Right atrium auricular region (tissue), 2 donors: ENCODE measurements around the gene INSYN1. TPM values are rescaled to one million over a fixed set of nuclear protein-coding genes. Genes with fewer than 3 reads are reported as not detected.

Source experiments
- DNase-seq: peaks from one replicate; pipeline ENCODE4 v3.0.0-alpha.2; 2019; ENCODE audit warnings: low spot score
- H3K27ac ChIP-seq, 2 donors: fragments of 200-600 bp; sonication (generic); 1 replicate in 1 of 2; 2 replicates in 1 of 2; pipeline ENCODE4 v1.5.1; 2016 to 2019
- H3K27me3 ChIP-seq, 2 donors: fragments of 200-600 bp; sonication (generic); one replicate each; pipeline versions ENCODE4 v1.5.1 to v1.6.0; 2017 to 2019
- H3K36me3 ChIP-seq: fragments of 200-600 bp; sonication (generic); one replicate; pipeline ENCODE4 v1.5.1; 2016
- H3K4me1 ChIP-seq, 2 donors: fragments of 200-600 bp; sonication (generic); one replicate each; pipeline versions ENCODE4 v1.5.1 to v1.6.0; 2017 to 2019
- H3K4me3 ChIP-seq, 2 donors: fragments of 200-600 bp; sonication (generic); 1 replicate in 1 of 2; 2 replicates in 1 of 2; pipeline ENCODE4 v1.5.1; 2017 to 2019; ENCODE audit warnings: mild to moderate bottlenecking in 1 of 2, moderate library complexity in 1 of 2
- H3K9me3 ChIP-seq, 2 donors: fragments of 200-600 bp; sonication (generic); one replicate each; pipeline ENCODE4 v1.5.1; 2019
- CTCF ChIP-seq, 2 donors: fragments of 200-600 bp; sonication (generic); IDR thresholded peaks; one replicate each; pipeline ENCODE4 v1.5.1; 2019; ENCODE audit warnings: antibody characterized with exemption in 2 of 2
- total RNA-seq, 2 donors: library from RNA; depleted of rRNA; stranded (reverse); fragments of >200 nt; gene quantifications; one replicate each; pipeline ENCODE4 v1.1.0, GENCODE V29; 2016

INSYN1 gene
- total RNA-seq, 2 donors from 2014 or later = 32.7 to 68.5 TPM

GRCh38 chr15:73700041-73700842, 52.9 kb downstream of the INSYN1 start:
- H3K4me1 ChIP-seq = peaks cover 0 to 37% of the 10 kb centered on the region in 2 donors
- peak; percentile 80 to 94 for TF ChIP-seq CTCF (IDR thresholded peaks at IDR 0.05)
- no peak overlapping the region for H3K4me3 ChIP-seq
- H3K9me3 ChIP-seq = no peaks in the 10 kb centered on the region
- H3K36me3 ChIP-seq = peaks cover 11% of the 10 kb centered on the region
- H3K27ac ChIP-seq = no peak overlapping the region
- no peaks in the 10 kb centered on the region for H3K27me3 ChIP-seq
- DNase-seq = peak; percentile 84

GRCh38 chr15:73699249-73700040, 53.7 kb downstream of the INSYN1 start:
- no peak for DNase-seq

GRCh38 chr15:73697033-73697467, 56.1 kb downstream of the INSYN1 start:
- H3K4me3 ChIP-seq = no peak overlapping the region
- H3K27ac ChIP-seq = peak overlapping the region in 1 of 2 donors; percentile 35
- TF ChIP-seq CTCF (IDR thresholded peaks at IDR 0.05) = no peak
- peaks cover 0 to 56% of the 10 kb centered on the region in 2 donors for H3K4me1 ChIP-seq
- H3K9me3 ChIP-seq = no peaks in the 10 kb centered on the region
- DNase-seq = peak; percentile 89
- H3K27me3 ChIP-seq = no peaks in the 10 kb centered on the region
- no peaks in the 10 kb centered on the region for H3K36me3 ChIP-seq

More at GRCh38 chr15:73699249-73700040, 53.7 kb downstream of the INSYN1 start:
- H3K4me3 ChIP-seq = no peak overlapping the region
- no peaks in the 10 kb centered on the region for H3K9me3 ChIP-seq
- no peak for TF ChIP-seq CTCF (IDR thresholded peaks at IDR 0.05)
- H3K36me3 ChIP-seq = peaks cover 6% of the 10 kb centered on the region
- no peaks in the 10 kb centered on the region for H3K27me3 ChIP-seq
- peaks cover 0 to 44% of the 10 kb centered on the region in 2 donors for H3K4me1 ChIP-seq
- H3K27ac ChIP-seq = no peak overlapping the region

- Histone ChIP-seq H3K27ac (peak overlapping the region in 1 of 2 donors; percentile 35), H3K4me1 (peaks cover 0 to 60% of the 10 kb centered on the region in 2 donors), H3K9me3 (no peaks in the 10 kb centered on the region), H3K36me3 (no peaks in the 10 kb centered on the region), H3K4me3 (no peak overlapping the region), H3K27me3 (no peaks in the 10 kb centered on the region)
- no peak for TF ChIP-seq CTCF (IDR thresholded peaks at IDR 0.05)
- DNase-seq = no peak
Measured at GRCh38 chr15:73696641-73697001, 56.5 kb downstream of the INSYN1 start.

- DNase-seq = no peak
- Histone ChIP-seq H3K36me3 (no peaks in the 10 kb centered on the region), H3K27ac (no peak overlapping the region), H3K27me3 (no peaks in the 10 kb centered on the region), H3K4me3 (no peak overlapping the region), H3K4me1 (peaks cover 0 to 67% of the 10 kb centered on the region in 2 donors), H3K9me3 (no peaks in the 10 kb centered on the region)
- TF ChIP-seq CTCF (IDR thresholded peaks at IDR 0.05) = no peak
Measured at GRCh38 chr15:73695773-73696640, 57.1 kb downstream of the INSYN1 start.
